HepG2 (cell line): ENCODE measurements around the gene KDM3A. TPM values are rescaled to one million over a fixed set of nuclear protein-coding genes. Genes with fewer than 3 reads are reported as not detected.

ENCODE experiments used
- ATAC-seq: fragments of 200-7000 bp; cut with Tn5 transposase; 3 replicates; pipeline ENCODE4 v1.9.1; 2020; ENCODE audit warnings: mild to moderate bottlenecking, moderate library complexity
- BruUV-seq: library from RNA; stranded (reverse); fragments of 400-500 nt; replicated peaks from 2 replicates; lab custom pipeline; 2021; lab: Mats Ljungman, UMichigan
- CTCF ChIA-PET: fragments of 300-600 bp; formaldehyde crosslinking; extraction: SDS; loops from one replicate; lab custom pipeline; 2021; ENCODE audit warnings: low total read pairs, inconsistent platforms, low intra/inter-chr PET ratio; lab: Yijun Ruan, JAX
- POLR2A ChIA-PET: fragments of 350-600 bp; sonication (Branson Sonifier 250); formaldehyde crosslinking; loops from one replicate; lab custom pipeline; 2020; ENCODE audit warnings: antibody characterized with exemption, inconsistent platforms; lab: Yijun Ruan, JAX
- DNase-seq: peaks from one replicate; pipeline ENCODE4 v3.0.0-alpha.2; 2015; ENCODE audit warnings: low spot score
- FAIRE-seq: peaks from 3 replicates; lab custom pipeline; 2011; peaks lifted over from hg19 to GRCh38; lab: Jason Lieb, UNC
- H2AFZ ChIP-seq: one replicate; pipeline ENCODE4 v1.6.1; 2011; ENCODE audit warnings: low read length, inconsistent platforms
- H3K27ac ChIP-seq: fragments of 300-600 bp; 3 replicates; pipeline ENCODE4 v1.8.0; 2011; ENCODE audit warnings: mixed run types, mild to moderate bottlenecking, mixed read lengths, low read length, inconsistent platforms; ENCODE audit not compliant: insufficient read depth; ENCODE audit errors: extremely low read length
- H3K27me3 ChIP-seq, 2 experiments: fragments of 200-600 bp in 1 of 2; 2 replicates in 1 of 2; 3 replicates in 1 of 2; pipeline versions ENCODE4 v1.6.0 to v1.8.0; 2011; ENCODE audit warnings: low read length in 2 of 2, mild to moderate bottlenecking in 2 of 2, moderate library complexity in 2 of 2, inconsistent platforms in 1 of 2; ENCODE audit not compliant: insufficient read depth in 2 of 2, control insufficient read depth in 1 of 2
- H3K36me3 ChIP-seq, 2 experiments: fragments of 200-600 bp in 1 of 2; replicated peaks in 1 of 2; 2 replicates in 1 of 2; 3 replicates in 1 of 2; pipeline versions ENCODE4 v1.5.1 to v1.8.0; 2011; ENCODE audit warnings: low read length in 2 of 2, inconsistent platforms in 1 of 2; ENCODE audit not compliant: insufficient read depth in 2 of 2, control insufficient read depth in 1 of 2
- H3K4me1 ChIP-seq: 2 replicates; pipeline ENCODE4 v1.5.1; 2012; ENCODE audit warnings: low read length, inconsistent platforms; ENCODE audit not compliant: insufficient read depth
- H3K4me2 ChIP-seq: 2 replicates; pipeline ENCODE4 v1.6.0; 2011; ENCODE audit warnings: low read depth, low read length, inconsistent platforms
- H3K4me3 ChIP-seq, 3 experiments: fragments of 200-600 bp in 1 of 3; sonication (generic), shearing (Covaris generic) in 1 of 3; replicated peaks in 1 of 3; 2 replicates each; pipeline ENCODE4 v1.5.1; 2011 to 2016; ENCODE audit warnings: low read length in 3 of 3, inconsistent platforms in 2 of 3, low read depth in 2 of 3, mild to moderate bottlenecking in 2 of 3, control low read depth in 1 of 3, mixed read lengths in 1 of 3; ENCODE audit not compliant: insufficient read depth in 1 of 3
- H3K79me2 ChIP-seq: one replicate; pipeline ENCODE4 v1.6.1; 2011; ENCODE audit warnings: low read length, inconsistent platforms; ENCODE audit not compliant: insufficient read depth
- H3K9ac ChIP-seq: 2 replicates; pipeline ENCODE4 v1.6.0; 2011; ENCODE audit warnings: mild to moderate bottlenecking, low read depth, low read length, inconsistent platforms; ENCODE audit not compliant: insufficient read depth
- H3K9me3 ChIP-seq: 2 replicates; pipeline ENCODE4 v1.5.1; 2012; ENCODE audit warnings: mild to moderate bottlenecking, low read length
- H4K20me1 ChIP-seq: 2 replicates; pipeline ENCODE4 v1.6.0; 2011; ENCODE audit warnings: inconsistent platforms, mild to moderate bottlenecking, low read length, moderate library complexity; ENCODE audit not compliant: insufficient read depth
- KDM5A ChIP-seq: fragments of 200-600 bp; sonication (generic); IDR thresholded peaks from 2 replicates; pipeline ENCODE4 v1.7.0; 2018; ENCODE audit warnings: antibody characterized with exemption, mild to moderate bottlenecking, low read length, borderline replicate concordance
- PTBP1 ChIP-seq: fragments of 200-400 bp; formaldehyde crosslinking; IDR thresholded peaks from 2 replicates; pipeline ENCODE4 v1.6.1; 2018; ENCODE audit warnings: low read length, low read depth; ENCODE audit not compliant: poor library complexity, severe bottlenecking
- SALL1 ChIP-seq: sonication (generic); formaldehyde crosslinking; IDR thresholded peaks from 2 replicates; pipeline ENCODE4 v1.8.0; 2022; ENCODE audit warnings: mild to moderate bottlenecking, missing genetic modification reagents
- ZNF281 ChIP-seq: sonication (generic); formaldehyde crosslinking; IDR thresholded peaks from 2 replicates; pipeline ENCODE4 v1.4.0; 2020; ENCODE audit warnings: missing genetic modification reagents, borderline replicate concordance
- ZNF530 ChIP-seq: sonication (generic); formaldehyde crosslinking; IDR thresholded peaks from 2 replicates; pipeline ENCODE4 v1.5.0; 2020; ENCODE audit warnings: low read depth, mild to moderate bottlenecking, missing genetic modification reagents
- WGBS: methylation state at CpG from one replicate; pipeline ENCODE4 v1.1.6; 2017; ENCODE audit warnings: low lambda C conversion rate; 5-methylcytosine and 5-hydroxymethylcytosine counted together
- in situ Hi-C: cut with HindIII; loops from 2 replicates; pipeline ENCODE4 v1.10.0; 2017; ENCODE audit warnings: low pct_unique_long_range_greater_than_20kb; ENCODE audit not compliant: extremely low pct_ligation_motif_present
- intact Hi-C: fragments of 100-400 bp; cut with micrococcal nuclease; formaldehyde crosslinking; loops from one replicate; pipeline ENCODE4 v1.10.0; 2022; ENCODE audit not compliant: unreplicated experiment
- polyA plus RNA-seq, 8 experiments: library from polyadenylated mRNA; depleted of rRNA in 3 of 8; stranded (reverse) in 7 of 8; unstranded in 1 of 8; fragments of >200 nt; fragmentation: Illumina TruSeq in 4 of 8; extraction: Trizol in 4 of 8; gene quantifications; 2 replicates each; pipeline versions ENCODE4 v1.2.1 to v1.2.3, GENCODE V29; 2011 to 2016; ENCODE audit warnings: low read depth in 4 of 8, missing spikeins in 1 of 8, mixed read lengths in 1 of 8; ENCODE audit not compliant: insufficient read depth in 1 of 8
- total RNA-seq, 5 experiments: library from RNA; depleted of rRNA; stranded (reverse); fragments of >200 nt; fragmentation: Illumina TruSeq; extraction: Trizol; gene quantifications; 2 replicates each; pipeline ENCODE4 v1.2.3, GENCODE V29; 2016; ENCODE audit warnings: low read depth in 1 of 5

Gene KDM3A
- total and polyA plus RNA-seq, 2 of the 13 experiments (the other 11 are each of a cell fraction or from before 2014, with no cell fraction given), result 21.0 to 70.2 TPM

- no peak overlapping the region for H3K27ac ChIP-seq
- no peak overlapping the region for H2AFZ ChIP-seq
- no peak overlapping the region for H3K4me3 ChIP-seq
- no peak for FAIRE-seq
- no peak for DNase-seq
- H3K4me1 ChIP-seq, result peaks cover 9% of the 10 kb centered on the region
- H3K36me3 ChIP-seq, result no peaks in the 10 kb centered on the region
- WGBS, result 23% methylated on average over 6 of the region's 6 CpGs
- H3K9me3 ChIP-seq, result no peaks in the 10 kb centered on the region
- in situ Hi-C loops (no loop called here), intact Hi-C loops (no loop called here)
- H3K79me2 ChIP-seq, result no peaks in the 10 kb centered on the region
- H4K20me1 ChIP-seq, result no peaks in the 10 kb centered on the region
- no peak for ATAC-seq
- no peak overlapping the region for H3K4me2 ChIP-seq
- CTCF ChIA-PET, result no interaction called here
- BruUV-seq, result no TSS peak
- POLR2A ChIA-PET, result no interaction called here
- H3K9ac ChIP-seq, result no peak overlapping the region
- TF ChIP-seq SALL1 (no peak), ZNF530 (CRISPR knock-in tag) (no peak), PTBP1 (no peak), KDM5A (no peak), ZNF281 (CRISPR knock-in tag) (no peak)
- H3K27me3 ChIP-seq, result no peaks in the 10 kb centered on the region
Observed at GRCh38 chr2:86397986-86398385, 43.2 kb upstream of the KDM3A start.
